Stimulated activated CD8-positive, alpha-beta memory T cell treated with anti-CD3 and anti-CD28 coated beads, Interleukin-15, amount 100 ng/mL, for 4 hours (primary cell): ENCODE measurements around the gene SUB1.
"Not testable (repeated sequence)": the region's sequence is repeated elsewhere in the genome, so short reads cannot be mapped to it uniquely, and the experiment has no call there.

Source experiments
- DNase-seq, 2 donors: peaks; one replicate each; pipeline ENCODE4 v3.0.0-alpha.2; 2020; ENCODE audit warnings: low read depth in 2 of 2

The SUB1 gene

GRCh38 chr5:32585446-32586275 lies at the start of gene SUB1:
Gene SUB1 (plus strand): TSS chr5:32585557. CDS start chr5:32588513, 2,956 bp downstream.
- DNase-seq, result peak; percentile 92

GRCh38 chr5:32536246-32536645 lies 49.1 kb upstream of the SUB1 start:
- no peak for DNase-seq

GRCh38 chr5:32537437-32538029 lies 47.8 kb upstream of the SUB1 start:
- not testable (repeated sequence) for DNase-seq

- DNase-seq, result no peak
Measured at GRCh38 chr5:32538031-32538547, 47.3 kb upstream of the SUB1 start.

GRCh38 chr5:32539981-32540845 lies 45.1 kb upstream of the SUB1 start:
- no peak for DNase-seq

- no peak for DNase-seq
Measured at GRCh38 chr5:32541241-32541640, 44.1 kb upstream of the SUB1 start.

GRCh38 chr5:32542216-32543059 lies 42.9 kb upstream of the SUB1 start:
- no peak for DNase-seq

- no peak for DNase-seq
Measured at GRCh38 chr5:32543291-32543690, 42.1 kb upstream of the SUB1 start.

GRCh38 chr5:32545102-32545800 lies 40.1 kb upstream of the SUB1 start:
- DNase-seq, result no peak

GRCh38 chr5:32551194-32551593 lies 34.2 kb upstream of the SUB1 start:
- no peak for DNase-seq

- DNase-seq, result no peak
Measured at GRCh38 chr5:32551865-32552264, 33.5 kb upstream of the SUB1 start.

- DNase-seq, result not testable (repeated sequence)
Measured at GRCh38 chr5:32552491-32552890, 32.9 kb upstream of the SUB1 start.

GRCh38 chr5:32552936-32553335 lies 32.4 kb upstream of the SUB1 start:
- no peak for DNase-seq

GRCh38 chr5:32554181-32554780 lies 31.1 kb upstream of the SUB1 start:
- DNase-seq, result not testable (repeated sequence)

- not testable (repeated sequence) for DNase-seq
Measured at GRCh38 chr5:32556543-32556942, 28.8 kb upstream of the SUB1 start.

- DNase-seq, result no peak
Measured at GRCh38 chr5:32559411-32559810, 25.9 kb upstream of the SUB1 start.

GRCh38 chr5:32559921-32560320 lies 25.4 kb upstream of the SUB1 start:
- DNase-seq, result no peak

- DNase-seq, result no peak
Measured at GRCh38 chr5:32562056-32562455, 23.3 kb upstream of the SUB1 start.

- no peak for DNase-seq
Measured at GRCh38 chr5:32562843-32563242, 22.5 kb upstream of the SUB1 start.

GRCh38 chr5:32563614-32564013 lies 21.7 kb upstream of the SUB1 start:
- DNase-seq, result no peak
